ENCODE measurements around the gene SLC44A3.

DNA sequence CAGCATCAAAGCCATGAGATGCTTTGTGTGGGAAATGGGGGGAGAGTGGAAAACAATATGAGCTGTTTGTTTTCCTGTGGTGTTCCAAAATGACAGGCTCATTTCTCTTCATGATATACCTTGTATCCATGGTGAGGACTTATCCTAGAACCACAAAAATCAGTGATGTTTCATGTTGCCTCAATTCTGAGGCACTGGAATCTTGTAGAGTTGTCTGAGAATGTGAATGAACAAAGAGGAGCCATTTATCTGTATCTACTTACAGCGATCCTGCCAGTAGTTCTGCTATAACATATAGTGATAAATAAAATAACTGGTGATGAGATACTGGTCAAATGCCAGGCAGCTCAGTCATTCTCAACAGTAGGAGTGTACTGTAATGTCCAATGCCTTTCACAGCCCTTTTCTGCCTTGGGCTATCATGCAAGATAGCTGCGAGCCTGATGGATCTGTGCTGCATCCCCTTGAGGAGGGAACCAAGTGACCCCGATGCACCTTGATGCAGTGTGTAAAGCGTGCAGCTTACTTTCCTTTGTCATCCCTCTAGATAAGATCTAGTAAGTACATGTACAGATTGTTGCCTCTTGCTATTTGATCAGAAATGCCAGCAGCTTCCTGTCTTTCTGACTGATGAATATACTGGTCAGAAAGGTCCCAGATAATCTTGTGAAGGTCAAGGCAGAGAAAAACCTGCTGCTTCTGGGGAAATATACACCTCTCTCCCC, 52.8 kb downstream of the SLC44A3 start:
- TF ChIP-seq, protein P1, sequence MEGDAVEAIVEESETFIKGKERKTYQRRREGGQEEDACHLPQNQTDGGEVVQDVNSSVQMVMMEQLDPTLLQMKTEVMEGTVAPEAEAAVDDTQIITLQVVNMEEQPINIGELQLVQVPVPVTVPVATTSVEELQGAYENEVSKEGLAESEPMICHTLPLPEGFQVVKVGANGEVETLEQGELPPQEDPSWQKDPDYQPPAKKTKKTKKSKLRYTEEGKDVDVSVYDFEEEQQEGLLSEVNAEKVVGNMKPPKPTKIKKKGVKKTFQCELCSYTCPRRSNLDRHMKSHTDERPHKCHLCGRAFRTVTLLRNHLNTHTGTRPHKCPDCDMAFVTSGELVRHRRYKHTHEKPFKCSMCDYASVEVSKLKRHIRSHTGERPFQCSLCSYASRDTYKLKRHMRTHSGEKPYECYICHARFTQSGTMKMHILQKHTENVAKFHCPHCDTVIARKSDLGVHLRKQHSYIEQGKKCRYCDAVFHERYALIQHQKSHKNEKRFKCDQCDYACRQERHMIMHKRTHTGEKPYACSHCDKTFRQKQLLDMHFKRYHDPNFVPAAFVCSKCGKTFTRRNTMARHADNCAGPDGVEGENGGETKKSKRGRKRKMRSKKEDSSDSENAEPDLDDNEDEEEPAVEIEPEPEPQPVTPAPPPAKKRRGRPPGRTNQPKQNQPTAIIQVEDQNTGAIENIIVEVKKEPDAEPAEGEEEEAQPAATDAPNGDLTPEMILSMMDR (IDR thresholded peaks at IDR 0.05 in 2 of 3, conservative IDR thresholded peaks at IDR 0.05 in 1 of 3; ENCODE audit: insufficient read depth in 2 of 3, low read depth in 1 of 3, low read length in 3 of 3): no peak
- TF ChIP-seq, protein P2, sequence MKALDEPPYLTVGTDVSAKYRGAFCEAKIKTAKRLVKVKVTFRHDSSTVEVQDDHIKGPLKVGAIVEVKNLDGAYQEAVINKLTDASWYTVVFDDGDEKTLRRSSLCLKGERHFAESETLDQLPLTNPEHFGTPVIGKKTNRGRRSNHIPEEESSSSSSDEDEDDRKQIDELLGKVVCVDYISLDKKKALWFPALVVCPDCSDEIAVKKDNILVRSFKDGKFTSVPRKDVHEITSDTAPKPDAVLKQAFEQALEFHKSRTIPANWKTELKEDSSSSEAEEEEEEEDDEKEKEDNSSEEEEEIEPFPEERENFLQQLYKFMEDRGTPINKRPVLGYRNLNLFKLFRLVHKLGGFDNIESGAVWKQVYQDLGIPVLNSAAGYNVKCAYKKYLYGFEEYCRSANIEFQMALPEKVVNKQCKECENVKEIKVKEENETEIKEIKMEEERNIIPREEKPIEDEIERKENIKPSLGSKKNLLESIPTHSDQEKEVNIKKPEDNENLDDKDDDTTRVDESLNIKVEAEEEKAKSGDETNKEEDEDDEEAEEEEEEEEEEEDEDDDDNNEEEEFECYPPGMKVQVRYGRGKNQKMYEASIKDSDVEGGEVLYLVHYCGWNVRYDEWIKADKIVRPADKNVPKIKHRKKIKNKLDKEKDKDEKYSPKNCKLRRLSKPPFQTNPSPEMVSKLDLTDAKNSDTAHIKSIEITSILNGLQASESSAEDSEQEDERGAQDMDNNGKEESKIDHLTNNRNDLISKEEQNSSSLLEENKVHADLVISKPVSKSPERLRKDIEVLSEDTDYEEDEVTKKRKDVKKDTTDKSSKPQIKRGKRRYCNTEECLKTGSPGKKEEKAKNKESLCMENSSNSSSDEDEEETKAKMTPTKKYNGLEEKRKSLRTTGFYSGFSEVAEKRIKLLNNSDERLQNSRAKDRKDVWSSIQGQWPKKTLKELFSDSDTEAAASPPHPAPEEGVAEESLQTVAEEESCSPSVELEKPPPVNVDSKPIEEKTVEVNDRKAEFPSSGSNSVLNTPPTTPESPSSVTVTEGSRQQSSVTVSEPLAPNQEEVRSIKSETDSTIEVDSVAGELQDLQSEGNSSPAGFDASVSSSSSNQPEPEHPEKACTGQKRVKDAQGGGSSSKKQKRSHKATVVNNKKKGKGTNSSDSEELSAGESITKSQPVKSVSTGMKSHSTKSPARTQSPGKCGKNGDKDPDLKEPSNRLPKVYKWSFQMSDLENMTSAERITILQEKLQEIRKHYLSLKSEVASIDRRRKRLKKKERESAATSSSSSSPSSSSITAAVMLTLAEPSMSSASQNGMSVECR (CRISPR knock-in tag; IDR thresholded peaks at IDR 0.05): no peak
- TF ChIP-seq KAT2B (IDR thresholded peaks at IDR 0.05; ENCODE audit: low read depth, low read length): no peak
- no peak for TF ChIP-seq ZNF124 (CRISPR knock-in tag; IDR thresholded peaks at IDR 0.05)
- no peak for TF ChIP-seq SETDB1 (IDR thresholded peaks at IDR 0.05; ENCODE audit: low read length)
- TF ChIP-seq GABPA (tag; conservative IDR thresholded peaks at IDR 0.05; ENCODE audit: low read depth): no peak
- no peak for TF ChIP-seq SMARCA4 (IDR thresholded peaks at IDR 0.05)
- no peak for TF ChIP-seq DPF2 (IDR thresholded peaks at IDR 0.05)
- TF ChIP-seq, protein P3, sequence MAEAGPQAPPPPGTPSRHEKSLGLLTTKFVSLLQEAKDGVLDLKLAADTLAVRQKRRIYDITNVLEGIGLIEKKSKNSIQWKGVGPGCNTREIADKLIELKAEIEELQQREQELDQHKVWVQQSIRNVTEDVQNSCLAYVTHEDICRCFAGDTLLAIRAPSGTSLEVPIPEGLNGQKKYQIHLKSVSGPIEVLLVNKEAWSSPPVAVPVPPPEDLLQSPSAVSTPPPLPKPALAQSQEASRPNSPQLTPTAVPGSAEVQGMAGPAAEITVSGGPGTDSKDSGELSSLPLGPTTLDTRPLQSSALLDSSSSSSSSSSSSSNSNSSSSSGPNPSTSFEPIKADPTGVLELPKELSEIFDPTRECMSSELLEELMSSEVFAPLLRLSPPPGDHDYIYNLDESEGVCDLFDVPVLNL (CRISPR knock-in tag; IDR thresholded peaks at IDR 0.05; ENCODE audit: low read depth): no peak

Measured in K562 (cell line).